ENCODE measurements around the gene LPIN3.

LPIN3 gene

DNA sequence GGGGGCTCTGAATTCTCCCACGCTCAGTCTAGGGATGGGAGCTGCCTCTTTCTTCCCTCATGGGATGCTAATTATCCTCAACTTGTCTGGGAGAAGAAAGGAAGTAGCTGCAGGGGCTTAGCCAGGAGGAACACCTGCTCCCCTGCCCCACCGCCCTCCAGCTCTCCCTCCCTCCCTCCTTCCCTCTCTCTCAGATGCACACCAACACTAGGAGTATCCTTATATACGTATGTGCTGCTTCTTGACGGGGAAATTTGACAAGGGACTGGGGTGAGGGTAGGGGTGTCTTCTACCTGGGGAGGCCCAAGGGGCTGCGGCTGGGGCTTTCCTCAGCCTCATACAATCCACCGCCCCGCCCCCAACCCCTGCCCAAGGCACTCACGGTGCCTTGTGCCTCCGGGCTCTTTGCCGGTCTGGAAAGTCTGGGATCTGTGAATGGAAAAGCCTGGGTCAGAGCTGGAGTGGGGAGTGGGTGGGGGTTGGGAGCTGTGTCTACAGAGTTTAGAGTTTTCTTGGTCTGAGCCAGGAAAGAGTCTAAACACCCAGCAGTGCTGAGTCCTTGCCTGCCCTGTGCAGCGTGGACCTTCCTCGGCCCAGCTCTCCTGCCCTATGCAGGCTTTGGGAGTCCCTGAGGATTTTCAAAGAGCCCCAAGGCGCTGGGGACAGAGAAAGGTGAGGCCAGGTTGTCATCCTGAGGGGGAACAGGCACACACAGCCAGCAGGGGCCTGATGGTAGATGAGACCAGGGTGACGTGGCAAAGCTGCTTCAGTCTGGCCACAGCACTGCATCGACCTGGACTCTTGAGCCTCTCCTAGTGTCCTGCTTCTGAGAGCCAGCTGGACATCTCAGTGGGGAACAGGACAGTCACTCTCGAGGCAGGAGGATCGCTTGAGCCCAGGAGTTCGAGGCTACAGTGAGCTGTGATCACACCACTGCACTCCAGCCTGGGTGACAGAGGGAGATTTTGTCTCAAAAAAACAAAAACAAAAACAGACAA lies 55.3 kb downstream of the LPIN3 start:
- no peak for TF ChIP-seq SIN3A (IDR thresholded peaks at IDR 0.05; ENCODE audit: borderline replicate concordance, insufficient read depth, low read length)
- no peak for TF ChIP-seq FOXP2 (optimal IDR thresholded peaks at IDR 0.05; ENCODE audit: borderline replicate concordance, extremely low read depth, extremely low read length, insufficient read depth)
- no peak for TF ChIP-seq POLR2AphosphoS5 (IDR thresholded peaks at IDR 0.05; ENCODE audit: low read depth, low read length)
- TF ChIP-seq TAF1 (IDR thresholded peaks at IDR 0.05; ENCODE audit: borderline replicate concordance, insufficient read depth, low read length), result no peak
- TF ChIP-seq REST (IDR thresholded peaks at IDR 0.05; ENCODE audit: insufficient read depth in 1 of 2, low read depth in 2 of 2, low read length in 2 of 2), result no peak

DNA sequence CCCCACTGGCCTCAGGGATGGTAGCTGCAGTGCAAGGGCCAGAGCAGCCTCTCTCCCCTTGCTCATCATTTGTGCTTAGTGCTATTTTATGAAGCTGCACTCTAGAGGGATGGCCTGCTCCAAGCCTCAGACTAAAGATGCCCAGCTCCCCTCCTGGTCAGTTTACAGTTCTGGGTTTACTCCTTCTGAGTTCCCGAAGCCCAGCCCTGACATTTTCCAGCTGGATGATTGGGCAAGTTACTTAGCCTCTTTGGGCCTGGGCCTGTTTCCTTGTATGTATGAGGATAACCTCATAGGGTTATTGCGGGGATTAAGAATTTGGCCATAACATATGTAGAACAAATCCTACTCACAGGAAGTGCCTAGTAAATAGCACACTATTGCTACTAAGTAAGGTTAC lies 57.8 kb downstream of the LPIN3 start:
- no peak for TF ChIP-seq REST (IDR thresholded peaks at IDR 0.05; ENCODE audit: insufficient read depth in 1 of 2, low read depth in 2 of 2, low read length in 2 of 2)
- no peak for TF ChIP-seq FOXP2 (optimal IDR thresholded peaks at IDR 0.05; ENCODE audit: borderline replicate concordance, extremely low read depth, extremely low read length, insufficient read depth)
- no peak for TF ChIP-seq POLR2AphosphoS5 (IDR thresholded peaks at IDR 0.05; ENCODE audit: low read depth, low read length)
- no peak for TF ChIP-seq TAF1 (IDR thresholded peaks at IDR 0.05; ENCODE audit: borderline replicate concordance, insufficient read depth, low read length)
- no peak for TF ChIP-seq SIN3A (IDR thresholded peaks at IDR 0.05; ENCODE audit: borderline replicate concordance, insufficient read depth, low read length)

- TF ChIP-seq REST (IDR thresholded peaks at IDR 0.05; ENCODE audit: insufficient read depth in 1 of 2, low read depth in 2 of 2, low read length in 2 of 2) (no peak), SIN3A (IDR thresholded peaks at IDR 0.05; ENCODE audit: borderline replicate concordance, insufficient read depth, low read length) (no peak), FOXP2 (optimal IDR thresholded peaks at IDR 0.05; ENCODE audit: borderline replicate concordance, extremely low read depth, extremely low read length, insufficient read depth) (no peak), POLR2AphosphoS5 (IDR thresholded peaks at IDR 0.05; ENCODE audit: low read depth, low read length) (no peak), TAF1 (IDR thresholded peaks at IDR 0.05; ENCODE audit: borderline replicate concordance, insufficient read depth, low read length) (no peak)
These were observed 63.0 kb downstream of the LPIN3 start for GRCh38 chr20:41403604-41404003.

DNA sequence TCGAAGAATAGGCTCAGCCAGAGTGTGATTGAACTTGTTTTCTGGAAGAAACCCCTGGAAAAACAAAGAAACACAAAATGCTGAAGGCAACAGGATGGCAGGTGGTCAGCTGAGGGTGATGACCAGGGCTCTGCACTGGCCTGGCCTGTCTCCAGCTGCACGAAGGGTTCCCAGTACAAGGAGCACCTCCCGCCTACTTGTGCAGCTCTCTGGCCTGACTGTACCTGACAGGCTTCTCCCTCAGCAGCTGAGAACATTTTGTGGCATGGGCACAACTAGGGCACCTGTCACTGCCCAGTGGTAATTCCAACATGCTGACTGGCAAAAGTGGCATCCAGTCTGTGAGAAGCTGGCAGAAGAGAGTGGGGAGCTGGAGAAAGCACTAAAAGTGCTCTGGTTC lies 64.8 kb downstream of the LPIN3 start:
- TF ChIP-seq SIN3A (IDR thresholded peaks at IDR 0.05; ENCODE audit: borderline replicate concordance, insufficient read depth, low read length), result no peak
- TF ChIP-seq POLR2AphosphoS5 (IDR thresholded peaks at IDR 0.05; ENCODE audit: low read depth, low read length), result no peak
- no peak for TF ChIP-seq FOXP2 (optimal IDR thresholded peaks at IDR 0.05; ENCODE audit: borderline replicate concordance, extremely low read depth, extremely low read length, insufficient read depth)
- no peak for TF ChIP-seq TAF1 (IDR thresholded peaks at IDR 0.05; ENCODE audit: borderline replicate concordance, insufficient read depth, low read length)

DNA sequence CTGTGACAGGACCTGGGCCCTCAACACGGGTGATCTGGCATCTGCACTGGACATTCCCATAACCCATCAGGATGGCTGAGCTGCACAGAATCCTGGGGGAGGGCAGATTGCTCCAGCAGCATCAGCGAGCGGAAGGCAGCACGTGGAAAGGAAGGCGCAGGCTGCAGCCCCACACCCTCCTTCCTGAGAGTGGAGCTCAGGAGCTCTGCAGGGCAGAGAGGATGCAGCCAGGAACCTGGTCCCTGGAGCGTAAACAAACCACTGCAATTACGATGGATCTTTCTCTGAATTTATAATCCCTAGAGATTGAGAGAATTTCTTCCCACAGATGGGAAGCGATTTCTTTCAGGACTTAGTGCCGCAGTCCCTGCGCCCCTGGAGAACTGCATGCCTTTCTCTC lies 65.7 kb downstream of the LPIN3 start:
- no peak for TF ChIP-seq SIN3A (IDR thresholded peaks at IDR 0.05; ENCODE audit: borderline replicate concordance, insufficient read depth, low read length)
- TF ChIP-seq TAF1 (IDR thresholded peaks at IDR 0.05; ENCODE audit: borderline replicate concordance, insufficient read depth, low read length), result 0 out of 2 replicates have a peak, but pooled peaks have one; percentile 7
- peak; percentile 79 for TF ChIP-seq FOXP2 (optimal IDR thresholded peaks at IDR 0.05; ENCODE audit: borderline replicate concordance, extremely low read depth, extremely low read length, insufficient read depth)
- TF ChIP-seq REST (IDR thresholded peaks at IDR 0.05; ENCODE audit: insufficient read depth in 1 of 2, low read depth in 2 of 2, low read length in 2 of 2), result no peak
- TF ChIP-seq POLR2AphosphoS5 (IDR thresholded peaks at IDR 0.05; ENCODE audit: low read depth, low read length), result no peak

All from PFSK-1 (cell line).